Esophagus muscularis mucosa (tissue), 4 donors: ENCODE measurements around the gene C16orf95. TPM values are rescaled to one million over a fixed set of nuclear protein-coding genes. Genes with fewer than 3 reads are reported as not detected.

Source experiments
- DNase-seq: peaks from one replicate; pipeline ENCODE4 v3.0.0-alpha.2; 2017; ENCODE audit errors: extremely low spot score
- H3K27ac ChIP-seq, 4 donors: fragments of 200-600 bp; sonication (generic); replicated peaks in 1 of 4; 1 replicate in 3 of 4; 2 replicates in 1 of 4; pipeline ENCODE4 v1.5.1; 2016 to 2019; ENCODE audit warnings: mild to moderate bottlenecking in 1 of 4
- H3K27me3 ChIP-seq, 4 donors: fragments of 200-600 bp; sonication (generic); one replicate each; pipeline versions ENCODE4 v1.5.1 to v1.6.0; 2016 to 2019
- H3K36me3 ChIP-seq, 4 donors: fragments of 200-600 bp; sonication (generic); one replicate each; pipeline ENCODE4 v1.5.1; 2016 to 2019
- H3K4me1 ChIP-seq, 4 donors: fragments of 200-600 bp; sonication (generic); one replicate each; pipeline ENCODE4 v1.5.1; 2016 to 2019
- H3K4me3 ChIP-seq, 4 donors: fragments of 200-600 bp; sonication (generic); 1 replicate in 2 of 4; 2 replicates in 2 of 4; pipeline ENCODE4 v1.5.1; 2016 to 2019; ENCODE audit warnings: mild to moderate bottlenecking in 4 of 4, moderate library complexity in 1 of 4
- H3K9me3 ChIP-seq, 4 donors: fragments of 200-600 bp; sonication (generic); 1 replicate in 3 of 4; 2 replicates in 1 of 4; pipeline ENCODE4 v1.5.1; 2016 to 2019
- EP300 ChIP-seq: sonication (generic); formaldehyde crosslinking; IDR thresholded peaks from one replicate; pipeline ENCODE4 v1.6.1; 2017; ENCODE audit warnings: antibody characterized with exemption
- POLR2A ChIP-seq: fragments of 450-650 bp; IDR thresholded peaks from one replicate; pipeline ENCODE4 v1.6.1; 2017; ENCODE audit warnings: antibody characterized with exemption, moderate library complexity, mild to moderate bottlenecking, low read depth
- POLR2AphosphoS5 ChIP-seq, 2 donors: sonication (generic); formaldehyde crosslinking; IDR thresholded peaks; one replicate each; pipeline ENCODE4 v1.6.1; 2017; ENCODE audit warnings: antibody characterized with exemption in 2 of 2
- WGBS: methylation state at CpG from one replicate; pipeline ENCODE4 v1.1.5; 2018; 5-methylcytosine and 5-hydroxymethylcytosine counted together
- intact Hi-C: fragments of 100-400 bp; cut with DNase I; formaldehyde crosslinking; loops from one replicate; pipeline ENCODE4 v1.15.1; 2023
- total RNA-seq, 4 donors: library from RNA; depleted of rRNA; stranded (reverse); fragments of >200 nt; gene quantifications; one replicate each; pipeline versions ENCODE4 v1.1.0 to v1.2.1, GENCODE V29; 2016
- TF ChIP-seq, protein P1 (sequence below), 3 experiments: fragments of 200-600 bp in 2 of 3; fragments of 450-650 bp in 1 of 3; sonication (generic) in 2 of 3; IDR thresholded peaks; one replicate each; pipeline ENCODE4 v1.5.1; 2017 to 2019; ENCODE audit warnings: antibody characterized with exemption in 3 of 3, mild to moderate bottlenecking in 2 of 3, moderate library complexity in 1 of 3

Gene C16orf95
- total RNA-seq, 4 donors from 2014 or later = 0.50 to 3.2 (median 1.8) TPM

DNA sequence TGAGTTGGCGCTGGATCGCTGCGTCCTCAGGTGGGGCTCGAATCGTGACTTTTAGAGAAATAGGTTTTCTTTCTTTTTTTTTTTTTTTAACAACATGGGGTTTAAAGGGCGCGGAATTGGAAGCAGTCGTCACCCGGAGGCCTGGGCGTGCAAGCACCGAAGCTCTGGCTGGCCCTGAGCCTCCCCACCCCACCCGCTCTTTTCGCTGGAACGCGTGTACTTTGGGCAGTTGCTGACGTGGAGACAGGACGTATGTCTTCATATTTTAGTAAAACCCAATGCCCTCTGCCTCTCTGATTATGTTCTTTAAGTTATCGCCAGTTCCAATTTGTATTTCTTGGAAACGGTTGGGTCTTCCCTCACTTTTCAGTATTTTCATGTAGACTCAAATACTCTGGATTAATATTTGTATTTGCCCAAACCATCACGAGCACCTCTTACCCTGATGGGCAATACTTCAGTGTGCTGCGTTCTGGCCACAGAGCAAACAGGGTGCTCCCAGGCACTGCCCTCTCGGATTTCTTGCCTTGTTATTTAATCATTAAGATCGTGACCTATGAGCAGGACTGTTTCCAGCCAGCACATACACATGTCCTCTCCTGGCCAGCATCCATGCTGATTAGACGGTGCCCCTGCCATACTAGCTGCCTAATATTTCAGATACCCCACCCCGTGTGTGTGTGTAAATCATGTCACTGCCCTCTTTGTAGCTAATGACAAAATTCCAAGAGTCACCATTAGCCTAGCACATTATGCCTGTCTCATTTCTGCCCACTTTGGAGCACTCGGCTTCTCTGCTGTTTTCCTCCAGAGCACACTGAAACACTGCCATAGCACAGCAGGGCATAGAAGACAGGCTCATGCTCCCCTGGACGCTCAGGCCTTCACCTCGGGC, 805 bp upstream of the C16orf95 start:
- DNase-seq = no peak
- Histone ChIP-seq H3K27me3 (no peaks in the 10 kb centered on the region), H3K9me3 (no peaks in the 10 kb centered on the region), H3K4me1 (peaks cover 8 to 16% (median 10%) of the 10 kb centered on the region in 4 donors), H3K36me3 (peaks cover 0 to 4% (median 2%) of the 10 kb centered on the region in 4 donors), H3K27ac (peak overlapping the region; percentile 88 to 97 (median 95)), H3K4me3 (peak overlapping the region; percentile 87 to 100 (median 94))
- intact Hi-C loops = loop anchor here (5.0 kb wide), 2 partner anchors 44 to 64 kb away; partner anchors contain the start of gene FBXO31
- WGBS = 7% methylated on average over 28 of the region's 28 CpGs
- TF ChIP-seq POLR2AphosphoS5 (IDR thresholded peaks at IDR 0.05) (no peak), POLR2A (no peak), EP300 (no peak)
- TF ChIP-seq, protein P1, sequence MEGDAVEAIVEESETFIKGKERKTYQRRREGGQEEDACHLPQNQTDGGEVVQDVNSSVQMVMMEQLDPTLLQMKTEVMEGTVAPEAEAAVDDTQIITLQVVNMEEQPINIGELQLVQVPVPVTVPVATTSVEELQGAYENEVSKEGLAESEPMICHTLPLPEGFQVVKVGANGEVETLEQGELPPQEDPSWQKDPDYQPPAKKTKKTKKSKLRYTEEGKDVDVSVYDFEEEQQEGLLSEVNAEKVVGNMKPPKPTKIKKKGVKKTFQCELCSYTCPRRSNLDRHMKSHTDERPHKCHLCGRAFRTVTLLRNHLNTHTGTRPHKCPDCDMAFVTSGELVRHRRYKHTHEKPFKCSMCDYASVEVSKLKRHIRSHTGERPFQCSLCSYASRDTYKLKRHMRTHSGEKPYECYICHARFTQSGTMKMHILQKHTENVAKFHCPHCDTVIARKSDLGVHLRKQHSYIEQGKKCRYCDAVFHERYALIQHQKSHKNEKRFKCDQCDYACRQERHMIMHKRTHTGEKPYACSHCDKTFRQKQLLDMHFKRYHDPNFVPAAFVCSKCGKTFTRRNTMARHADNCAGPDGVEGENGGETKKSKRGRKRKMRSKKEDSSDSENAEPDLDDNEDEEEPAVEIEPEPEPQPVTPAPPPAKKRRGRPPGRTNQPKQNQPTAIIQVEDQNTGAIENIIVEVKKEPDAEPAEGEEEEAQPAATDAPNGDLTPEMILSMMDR (IDR thresholded peaks at IDR 0.05) = no peak

- DNase-seq = no peak
- 98% methylated on average over 4 of the region's 4 CpGs for WGBS
- no peaks in the 10 kb centered on the region for H3K27me3 ChIP-seq
- H3K4me1 ChIP-seq = peaks cover 8 to 16% (median 10%) of the 10 kb centered on the region in 4 donors
- peak overlapping the region; percentile 88 to 97 (median 95) for H3K27ac ChIP-seq
- H3K36me3 ChIP-seq = no peaks in the 10 kb centered on the region
- TF ChIP-seq, protein P1 (IDR thresholded peaks at IDR 0.05) = no peak
- TF ChIP-seq POLR2A (no peak), POLR2AphosphoS5 (IDR thresholded peaks at IDR 0.05) (no peak), EP300 (no peak)
- intact Hi-C loops = loop anchor here (5.0 kb wide), 2 partner anchors 46 to 66 kb away; partner anchors contain the start of gene FBXO31
- H3K9me3 ChIP-seq = no peaks in the 10 kb centered on the region
- peak overlapping the region; percentile 87 to 100 (median 94) for H3K4me3 ChIP-seq
Observed at GRCh38 chr16:87316450-87316922, 706 bp downstream of the C16orf95 start.

DNA sequence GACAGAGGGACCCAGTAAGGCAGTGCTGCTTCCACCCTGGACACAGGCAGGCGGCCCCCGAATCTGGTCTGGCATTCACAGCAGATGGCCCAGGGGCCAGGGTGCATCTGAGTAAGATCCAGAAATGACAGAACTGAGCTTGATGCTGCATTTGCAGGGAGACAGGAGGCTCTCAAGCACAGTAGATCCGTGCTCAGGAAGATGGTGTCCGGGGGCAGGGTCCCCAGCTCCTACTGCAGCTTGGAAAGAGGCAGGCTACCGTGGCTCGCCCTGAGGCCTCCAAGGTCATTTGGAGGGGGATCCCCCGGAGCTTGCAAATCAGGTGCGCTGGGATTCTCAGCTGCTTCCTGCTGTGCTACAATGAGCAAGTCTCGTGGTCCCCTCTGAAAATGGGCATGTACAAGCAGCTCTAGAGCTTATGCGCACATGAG, 2.2 kb downstream of the C16orf95 start:
- no peaks in the 10 kb centered on the region for H3K27me3 ChIP-seq
- intact Hi-C loops = loop anchor here (5.0 kb wide), 2 partner anchors 47 to 67 kb away; partner anchors contain the start of gene FBXO31
- no peaks in the 10 kb centered on the region for H3K9me3 ChIP-seq
- H3K4me3 ChIP-seq = no peak overlapping the region
- H3K36me3 ChIP-seq = no peaks in the 10 kb centered on the region
- H3K27ac ChIP-seq = no peak overlapping the region
- DNase-seq = no peak
- TF ChIP-seq POLR2A (no peak), POLR2AphosphoS5 (IDR thresholded peaks at IDR 0.05) (no peak), EP300 (no peak)
- TF ChIP-seq, protein P1 (IDR thresholded peaks at IDR 0.05) = no peak
- H3K4me1 ChIP-seq = peaks cover 8 to 16% (median 10%) of the 10 kb centered on the region in 4 donors
- 83% methylated on average over 6 of the region's 10 CpGs for WGBS

- TF ChIP-seq POLR2AphosphoS5 (IDR thresholded peaks at IDR 0.05) (no peak), EP300 (no peak), POLR2A (no peak)
- TF ChIP-seq, protein P1 (IDR thresholded peaks at IDR 0.05) = no peak
- peaks cover 0 to 6% (median 0%) of the 10 kb centered on the region in 4 donors for H3K4me1 ChIP-seq
- intact Hi-C loops = no loop called here
- no peak for DNase-seq
- peaks cover 0 to 6% (median 3%) of the 10 kb centered on the region in 4 donors for H3K9me3 ChIP-seq
- 92% methylated on average over 7 of the region's 7 CpGs for WGBS
- no peak overlapping the region for H3K27ac ChIP-seq
- H3K36me3 ChIP-seq = no peaks in the 10 kb centered on the region
- H3K4me3 ChIP-seq = no peak overlapping the region
- no peaks in the 10 kb centered on the region for H3K27me3 ChIP-seq
Observed at GRCh38 chr16:87312008-87312407, 5.2 kb downstream of the C16orf95 start.
